ENCODE data around the gene MYEOV.

MYEOV gene

DNA sequence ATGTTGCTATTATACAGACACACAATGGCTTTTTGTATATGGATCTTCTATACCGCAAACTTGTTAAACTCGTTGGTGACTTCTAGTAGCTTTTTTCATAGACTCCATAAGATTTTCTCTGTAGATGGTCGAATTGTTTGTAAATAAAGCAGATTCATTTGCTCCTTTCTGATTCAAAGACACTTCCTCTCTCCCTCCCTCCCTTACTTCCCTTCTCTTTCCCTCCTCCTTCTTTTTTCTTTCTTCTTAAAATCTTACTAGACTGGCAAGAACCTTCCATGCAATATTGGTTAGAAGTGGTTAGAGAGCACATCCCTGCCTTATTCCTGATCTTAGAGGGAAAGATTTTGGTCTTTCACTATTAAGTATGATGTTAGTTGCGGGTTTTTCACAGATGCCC is 36.4 kb downstream of the MYEOV start:
- Histone ChIP-seq H3K36me3 (ENCODE audit: insufficient read depth, insufficient read length, low read length) (no peaks in the 10 kb centered on the region), H3K9ac (ENCODE audit: insufficient read length, low read depth) (no peak overlapping the region), H3K27me3 (ENCODE audit: insufficient read depth, insufficient read length) (no peaks in the 10 kb centered on the region), H3K9me3 (ENCODE audit: insufficient read depth, low read length) (no peaks in the 10 kb centered on the region), H3K4me1 (ENCODE audit: insufficient read depth, insufficient read length) (peaks cover 6% of the 10 kb centered on the region), H3K4me3 (ENCODE audit: insufficient read length, low read depth) (no peak overlapping the region)
- TF ChIP-seq ZNF274 (IDR thresholded peaks at IDR 0.05; ENCODE audit: low read depth, low read length), result no peak
- no peak for TF ChIP-seq YY1 (IDR thresholded peaks at IDR 0.05; ENCODE audit: insufficient read depth, insufficient read length)
- TF ChIP-seq SUZ12 (IDR thresholded peaks at IDR 0.05; ENCODE audit: extremely low read depth, insufficient read depth, insufficient read length), result no peak
- DNase-seq (ENCODE audit: low read depth, low spot score), result no peak

DNA sequence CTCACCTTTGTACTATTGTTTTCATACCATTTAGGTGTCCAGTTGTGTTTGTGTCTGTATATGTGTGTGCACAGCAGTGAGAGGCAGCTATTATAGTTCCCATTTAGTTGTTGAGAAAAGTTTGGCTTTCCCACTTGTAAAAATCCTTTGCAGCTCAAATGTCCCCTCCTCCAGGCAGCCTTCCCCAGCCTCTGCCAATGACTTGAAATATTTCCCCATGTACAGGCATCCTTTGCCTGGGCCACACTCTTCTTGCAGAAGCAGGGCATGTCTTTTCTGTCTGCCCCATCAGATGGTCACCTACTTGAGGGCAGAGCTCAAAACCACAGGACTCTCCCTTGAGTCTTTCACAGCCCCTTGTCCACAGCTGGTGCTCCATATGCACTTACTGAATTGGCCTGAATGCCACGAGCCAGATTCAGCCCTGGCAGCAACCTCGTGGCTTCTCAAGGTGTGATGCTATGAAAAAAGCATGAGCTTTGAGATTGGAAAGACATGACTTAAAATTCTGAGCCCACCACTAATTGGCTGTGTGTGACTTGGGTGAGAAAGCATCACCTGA is 39.3 kb downstream of the MYEOV start:
- H3K4me3 ChIP-seq (ENCODE audit: insufficient read length, low read depth), result no peak overlapping the region
- no peaks in the 10 kb centered on the region for H3K36me3 ChIP-seq (ENCODE audit: insufficient read depth, insufficient read length, low read length)
- peaks cover 6% of the 10 kb centered on the region for H3K4me1 ChIP-seq (ENCODE audit: insufficient read depth, insufficient read length)
- no peak overlapping the region for H3K9ac ChIP-seq (ENCODE audit: insufficient read length, low read depth)
- H3K27me3 ChIP-seq (ENCODE audit: insufficient read depth, insufficient read length), result no peaks in the 10 kb centered on the region
- TF ChIP-seq ZNF274 (IDR thresholded peaks at IDR 0.05; ENCODE audit: low read depth, low read length) (no peak), SUZ12 (IDR thresholded peaks at IDR 0.05; ENCODE audit: extremely low read depth, insufficient read depth, insufficient read length) (no peak), YY1 (IDR thresholded peaks at IDR 0.05; ENCODE audit: insufficient read depth, insufficient read length) (no peak)
- DNase-seq (ENCODE audit: low read depth, low spot score), result no peak
- no peaks in the 10 kb centered on the region for H3K9me3 ChIP-seq (ENCODE audit: insufficient read depth, low read length)

DNA sequence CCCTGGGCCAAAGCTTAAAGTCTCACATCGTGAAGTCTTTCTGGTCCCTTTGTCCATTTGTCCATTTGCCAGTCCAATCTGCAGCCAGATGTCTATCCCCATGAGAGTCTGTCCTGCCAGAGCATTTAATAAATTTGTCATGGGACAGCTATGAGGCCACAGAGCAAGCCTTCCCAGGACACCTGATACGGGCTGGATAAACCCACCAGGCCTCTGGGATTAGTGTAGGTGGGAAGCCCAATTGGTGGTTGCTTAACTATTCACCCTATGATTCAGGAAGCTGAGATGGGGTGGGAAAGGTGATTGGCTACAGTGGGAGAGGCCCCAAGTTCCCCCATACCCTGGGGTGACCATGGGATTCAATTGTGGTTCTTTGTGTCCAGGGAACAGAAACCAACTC is 39.9 kb downstream of the MYEOV start:
- no peaks in the 10 kb centered on the region for H3K36me3 ChIP-seq (ENCODE audit: insufficient read depth, insufficient read length, low read length)
- H3K27me3 ChIP-seq (ENCODE audit: insufficient read depth, insufficient read length), result no peaks in the 10 kb centered on the region
- peaks cover 6% of the 10 kb centered on the region for H3K4me1 ChIP-seq (ENCODE audit: insufficient read depth, insufficient read length)
- TF ChIP-seq YY1 (IDR thresholded peaks at IDR 0.05; ENCODE audit: insufficient read depth, insufficient read length) (no peak), SUZ12 (IDR thresholded peaks at IDR 0.05; ENCODE audit: extremely low read depth, insufficient read depth, insufficient read length) (no peak), ZNF274 (IDR thresholded peaks at IDR 0.05; ENCODE audit: low read depth, low read length) (no peak)
- no peak for DNase-seq (ENCODE audit: low read depth, low spot score)
- no peaks in the 10 kb centered on the region for H3K9me3 ChIP-seq (ENCODE audit: insufficient read depth, low read length)
- H3K4me3 ChIP-seq (ENCODE audit: insufficient read length, low read depth), result no peak overlapping the region
- H3K9ac ChIP-seq (ENCODE audit: insufficient read length, low read depth), result no peak overlapping the region

DNA sequence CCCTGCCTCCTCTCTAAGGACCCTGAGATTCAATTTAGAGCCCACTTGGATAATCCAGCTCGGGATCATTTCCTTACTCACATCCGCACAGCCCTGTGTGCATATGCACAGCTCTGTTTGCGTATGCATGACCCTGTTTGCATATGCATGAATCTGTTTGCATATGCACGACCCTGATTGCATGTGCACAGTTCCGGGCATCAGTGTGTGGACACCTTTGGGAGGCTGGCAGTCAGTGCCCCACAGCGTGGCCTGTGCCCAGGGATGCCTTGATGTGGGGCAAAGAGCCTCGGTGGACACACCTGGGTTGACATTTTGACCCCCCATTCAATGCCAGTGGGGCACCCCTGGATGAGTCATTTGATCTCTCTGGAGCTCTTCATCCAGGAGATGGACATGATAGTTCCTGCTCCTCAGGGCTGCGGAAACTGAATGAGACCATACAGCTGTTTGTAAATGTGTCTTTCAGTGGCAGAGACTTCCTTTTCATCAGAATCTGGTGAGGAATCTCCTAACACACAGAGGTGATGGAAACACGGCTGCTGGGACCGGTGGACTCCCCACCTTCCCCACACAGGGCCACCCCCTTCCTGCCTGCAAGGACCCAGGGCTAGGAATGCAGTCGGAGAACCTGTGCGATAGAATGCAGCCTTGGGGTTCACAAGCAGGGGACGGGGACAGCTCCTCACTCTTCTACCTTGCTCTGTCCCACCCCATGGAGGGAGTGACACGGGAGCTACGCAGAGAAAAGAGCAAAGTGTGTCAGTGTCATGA is 41.2 kb downstream of the MYEOV start:
- no peaks in the 10 kb centered on the region for H3K27me3 ChIP-seq (ENCODE audit: insufficient read depth, insufficient read length)
- H3K36me3 ChIP-seq (ENCODE audit: insufficient read depth, insufficient read length, low read length), result no peaks in the 10 kb centered on the region
- H3K4me1 ChIP-seq (ENCODE audit: insufficient read depth, insufficient read length), result peaks cover 6% of the 10 kb centered on the region
- no peak overlapping the region for H3K9ac ChIP-seq (ENCODE audit: insufficient read length, low read depth)
- no peak for DNase-seq (ENCODE audit: low read depth, low spot score)
- TF ChIP-seq SUZ12 (IDR thresholded peaks at IDR 0.05; ENCODE audit: extremely low read depth, insufficient read depth, insufficient read length) (no peak), YY1 (IDR thresholded peaks at IDR 0.05; ENCODE audit: insufficient read depth, insufficient read length) (no peak), ZNF274 (IDR thresholded peaks at IDR 0.05; ENCODE audit: low read depth, low read length) (no peak)
- H3K4me3 ChIP-seq (ENCODE audit: insufficient read length, low read depth), result no peak overlapping the region
- no peaks in the 10 kb centered on the region; the same call in 1 of the 2 replicates for H3K9me3 ChIP-seq (ENCODE audit: insufficient read depth, low read length)

DNA sequence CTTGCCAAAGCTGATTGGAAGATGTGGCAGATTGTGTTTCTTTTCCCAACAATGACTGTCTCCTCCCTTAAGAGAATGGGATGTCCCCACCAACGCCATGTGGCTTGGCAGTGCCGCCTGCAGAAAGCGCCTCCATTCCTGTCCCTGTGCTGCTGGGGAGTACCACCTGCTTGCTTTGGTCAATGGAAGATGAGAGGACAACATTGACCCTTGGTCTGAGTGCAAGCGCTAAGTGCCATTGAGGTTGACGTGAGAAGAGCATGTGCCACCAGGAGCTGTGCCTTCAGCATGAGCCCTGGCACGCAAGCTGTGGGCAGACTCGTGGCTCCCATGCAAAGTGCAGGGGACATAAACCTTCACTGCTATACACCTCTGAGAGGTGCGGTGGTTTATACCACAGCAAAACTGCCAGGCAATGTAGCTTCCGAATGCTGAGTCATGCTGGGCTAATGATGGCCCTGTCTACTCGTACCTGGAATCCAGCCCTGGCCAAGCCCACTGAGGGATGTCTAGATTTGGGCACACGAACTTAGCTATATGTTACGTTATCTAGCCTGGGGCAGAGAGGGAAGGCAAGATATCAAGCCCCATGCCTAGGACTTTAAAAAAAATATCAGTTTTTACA is 41.9 kb downstream of the MYEOV start:
- no peak overlapping the region for H3K4me3 ChIP-seq (ENCODE audit: insufficient read length, low read depth)
- H3K9me3 ChIP-seq (ENCODE audit: insufficient read depth, low read length), result no peaks in the 10 kb centered on the region; the same call in 1 of the 2 replicates
- no peaks in the 10 kb centered on the region for H3K27me3 ChIP-seq (ENCODE audit: insufficient read depth, insufficient read length)
- H3K36me3 ChIP-seq (ENCODE audit: insufficient read depth, insufficient read length, low read length), result no peaks in the 10 kb centered on the region
- DNase-seq (ENCODE audit: low read depth, low spot score), result no peak
- peaks cover 6% of the 10 kb centered on the region for H3K4me1 ChIP-seq (ENCODE audit: insufficient read depth, insufficient read length)
- TF ChIP-seq YY1 (IDR thresholded peaks at IDR 0.05; ENCODE audit: insufficient read depth, insufficient read length) (no peak), SUZ12 (IDR thresholded peaks at IDR 0.05; ENCODE audit: extremely low read depth, insufficient read depth, insufficient read length) (no peak), ZNF274 (IDR thresholded peaks at IDR 0.05; ENCODE audit: low read depth, low read length) (no peak)
- H3K9ac ChIP-seq (ENCODE audit: insufficient read length, low read depth), result no peak overlapping the region

DNA sequence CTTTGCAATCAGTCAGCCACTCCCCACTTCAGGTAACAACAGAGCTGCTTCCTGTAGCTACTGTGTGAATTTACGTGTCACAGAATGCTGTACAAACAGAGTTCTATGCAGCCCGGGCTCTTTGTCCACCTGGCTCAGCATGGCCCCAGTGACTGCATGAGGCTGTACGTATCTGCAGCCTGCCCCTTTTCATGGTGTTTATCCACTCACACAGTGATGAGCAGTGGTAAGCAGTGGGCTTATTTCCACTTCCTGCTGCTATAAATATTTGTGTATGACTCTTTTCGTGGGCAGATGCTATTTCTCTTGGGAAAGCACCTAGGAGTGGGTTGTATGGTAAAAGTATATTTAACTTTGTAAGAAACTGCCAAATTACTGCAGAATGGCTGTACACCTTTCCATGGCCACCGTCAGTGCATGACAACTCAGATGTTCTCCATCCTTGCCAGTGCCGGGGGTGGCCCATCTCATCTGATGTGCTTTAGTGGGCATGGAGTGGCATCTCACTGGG is 43.3 kb downstream of the MYEOV start:
- no peaks in the 10 kb centered on the region for H3K36me3 ChIP-seq (ENCODE audit: insufficient read depth, insufficient read length, low read length)
- no peaks in the 10 kb centered on the region for H3K27me3 ChIP-seq (ENCODE audit: insufficient read depth, insufficient read length)
- peaks cover 6% of the 10 kb centered on the region for H3K4me1 ChIP-seq (ENCODE audit: insufficient read depth, insufficient read length)
- DNase-seq (ENCODE audit: low read depth, low spot score), result no peak
- H3K9me3 ChIP-seq (ENCODE audit: insufficient read depth, low read length), result no peaks in the 10 kb centered on the region; the same call in 1 of the 2 replicates
- no peak overlapping the region for H3K4me3 ChIP-seq (ENCODE audit: insufficient read length, low read depth)
- TF ChIP-seq SUZ12 (IDR thresholded peaks at IDR 0.05; ENCODE audit: extremely low read depth, insufficient read depth, insufficient read length) (no peak), YY1 (IDR thresholded peaks at IDR 0.05; ENCODE audit: insufficient read depth, insufficient read length) (no peak), ZNF274 (IDR thresholded peaks at IDR 0.05; ENCODE audit: low read depth, low read length) (no peak)
- H3K9ac ChIP-seq (ENCODE audit: insufficient read length, low read depth), result no peak overlapping the region
